HepG2 (cell line): Measurements from ENCODE around the gene NREP. TPM values are rescaled to one million over a fixed set of nuclear protein-coding genes. Genes with fewer than 3 reads are reported as not detected.

Experiments
- ARID5B ChIP-seq: IDR thresholded peaks from 2 replicates; pipeline ENCODE4 v1.4.0; 2020; ENCODE audit warnings: mild to moderate bottlenecking, missing genetic modification reagents
- ARNT2 ChIP-seq: sonication (generic); formaldehyde crosslinking; IDR thresholded peaks from 2 replicates; pipeline ENCODE4 v1.8.0; 2022; ENCODE audit warnings: mild to moderate bottlenecking, low read depth, missing genetic modification reagents, moderate library complexity
- BORCS8-MEF2B ChIP-seq: sonication (generic); formaldehyde crosslinking; IDR thresholded peaks from 2 replicates; pipeline ENCODE4 v1.8.0; 2022; ENCODE audit warnings: mild to moderate bottlenecking, missing genetic modification reagents
- GABPA ChIP-seq, 2 experiments: IDR thresholded peaks; 2 replicates each; pipeline ENCODE4 v1.6.1; 2011 to 2016; ENCODE audit warnings: low read depth in 2 of 2, low read length in 1 of 2, missing biosample characterization in 1 of 2, missing genetic modification characterization in 1 of 2
- HNF4G ChIP-seq, 2 experiments: sonication (generic) in 1 of 2; formaldehyde crosslinking in 1 of 2; IDR thresholded peaks; 2 replicates each; pipeline versions ENCODE4 v1.4.0 to v1.6.1; 2011 to 2020; ENCODE audit warnings: borderline replicate concordance in 2 of 2, low read depth in 2 of 2, mild to moderate bottlenecking in 2 of 2, low read length in 1 of 2, missing genetic modification reagents in 1 of 2, moderate library complexity in 1 of 2
- HNRNPLL ChIP-seq: fragments of 200-400 bp; formaldehyde crosslinking; IDR thresholded peaks from 2 replicates; pipeline ENCODE4 v1.6.1; 2017; ENCODE audit warnings: mild to moderate bottlenecking, low read depth, low read length; ENCODE audit not compliant: poor library complexity, severe bottlenecking
- JUN ChIP-seq: sonication (generic); formaldehyde crosslinking; IDR thresholded peaks from 2 replicates; pipeline ENCODE4 v1.4.0; 2020; ENCODE audit warnings: mild to moderate bottlenecking, missing genetic modification reagents
- JUND ChIP-seq: sonication (generic); formaldehyde crosslinking; IDR thresholded peaks from 2 replicates; pipeline ENCODE4 v1.8.0; 2022; ENCODE audit warnings: mild to moderate bottlenecking, missing genetic modification reagents
- KAT7 ChIP-seq: IDR thresholded peaks from 2 replicates; pipeline ENCODE4 v1.6.1; 2018; ENCODE audit warnings: borderline replicate concordance, missing compliant biosample characterization
- NFKBIZ ChIP-seq: IDR thresholded peaks from 2 replicates; pipeline ENCODE4 v1.6.1; 2018; ENCODE audit warnings: missing genetic modification reagents, missing compliant biosample characterization
- PHF21A ChIP-seq: sonication (generic); formaldehyde crosslinking; IDR thresholded peaks from 2 replicates; pipeline ENCODE4 v1.5.0; 2020; ENCODE audit warnings: mild to moderate bottlenecking, missing genetic modification reagents
- POLR2AphosphoS5 ChIP-seq: IDR thresholded peaks from 2 replicates; pipeline ENCODE4 v1.6.1; 2012; ENCODE audit warnings: low read depth, low read length
- RORA ChIP-seq: sonication (generic); formaldehyde crosslinking; IDR thresholded peaks from 2 replicates; pipeline ENCODE4 v1.5.0; 2020; ENCODE audit warnings: mild to moderate bottlenecking, missing genetic modification reagents, moderate library complexity
- SP140L ChIP-seq: sonication (generic); formaldehyde crosslinking; IDR thresholded peaks from 2 replicates; pipeline ENCODE4 v1.4.0; 2020; ENCODE audit warnings: missing genetic modification reagents, borderline replicate concordance
- TCF7L2 ChIP-seq: IDR thresholded peaks from 2 replicates; pipeline ENCODE4 v1.6.1; 2011; ENCODE audit warnings: mild to moderate bottlenecking, low read depth, low read length, moderate library complexity
- TFAP4 ChIP-seq: sonication (generic); IDR thresholded peaks from 2 replicates; pipeline ENCODE4 v1.6.1; 2016; ENCODE audit warnings: low read depth, borderline replicate concordance
- THRA ChIP-seq: sonication (generic); formaldehyde crosslinking; IDR thresholded peaks from 2 replicates; pipeline ENCODE4 v1.4.0; 2020; ENCODE audit warnings: missing genetic modification reagents, borderline replicate concordance
- TP53 ChIP-seq: sonication (generic); formaldehyde crosslinking; conservative IDR thresholded peaks from 2 replicates; pipeline ENCODE4 v1.4.0; 2020; ENCODE audit warnings: missing genetic modification reagents
- ZBTB8A ChIP-seq: sonication (generic); formaldehyde crosslinking; IDR thresholded peaks from 2 replicates; pipeline ENCODE4 v1.4.0; 2020; ENCODE audit warnings: mild to moderate bottlenecking, low read depth, missing genetic modification reagents, borderline replicate concordance
- ZNF124 ChIP-seq: sonication (generic); formaldehyde crosslinking; IDR thresholded peaks from 2 replicates; pipeline ENCODE4 v1.4.0; 2020; ENCODE audit warnings: missing genetic modification reagents
- ZNF530 ChIP-seq: sonication (generic); formaldehyde crosslinking; IDR thresholded peaks from 2 replicates; pipeline ENCODE4 v1.5.0; 2020; ENCODE audit warnings: low read depth, mild to moderate bottlenecking, missing genetic modification reagents
- ZNF761 ChIP-seq: sonication (generic); formaldehyde crosslinking; conservative IDR thresholded peaks from 2 replicates; pipeline ENCODE4 v1.4.0; 2020; ENCODE audit warnings: mild to moderate bottlenecking, missing genetic modification reagents
- polyA plus RNA-seq, 8 experiments: library from polyadenylated mRNA; depleted of rRNA in 3 of 8; stranded (reverse) in 7 of 8; unstranded in 1 of 8; fragments of >200 nt; fragmentation: Illumina TruSeq in 4 of 8; extraction: Trizol in 4 of 8; gene quantifications; 2 replicates each; pipeline versions ENCODE4 v1.2.1 to v1.2.3, GENCODE V29; 2011 to 2016; ENCODE audit warnings: low read depth in 4 of 8, missing spikeins in 1 of 8, mixed read lengths in 1 of 8; ENCODE audit not compliant: insufficient read depth in 1 of 8
- total RNA-seq, 5 experiments: library from RNA; depleted of rRNA; stranded (reverse); fragments of >200 nt; fragmentation: Illumina TruSeq; extraction: Trizol; gene quantifications; 2 replicates each; pipeline ENCODE4 v1.2.3, GENCODE V29; 2016; ENCODE audit warnings: low read depth in 1 of 5

The NREP gene
- total and polyA plus RNA-seq, 2 of the 13 experiments (the other 11 are each of a cell fraction or from before 2014, with no cell fraction given) = 40.5 to 102 TPM

- TF ChIP-seq ARID5B (CRISPR knock-in tag) (peak; percentile 100), HNF4G (IDR thresholded peaks at IDR 0.05; ENCODE audit: borderline replicate concordance, low read depth, low read length) (peak; percentile 82), HNF4G (CRISPR knock-in tag; IDR thresholded peaks at IDR 0.05; ENCODE audit: borderline replicate concordance, low read depth) (peak; percentile 89; the same call in 1 of the 2 replicates), TFAP4 (peak; percentile 92), JUN (CRISPR knock-in tag) (peak; percentile 90), POLR2AphosphoS5 (peak; percentile 48; the same call in 1 of the 2 replicates), NFKBIZ (peak; percentile 83), THRA (peak; percentile 85; the same call in 1 of the 2 replicates), ZNF761 (CRISPR knock-in tag) (no peak), JUND (0 out of 2 replicates have a peak, but pooled peaks have one; percentile 29), KAT7 (CRISPR knock-in tag) (peak; percentile 91), PHF21A (CRISPR knock-in tag) (peak; percentile 98), TP53 (CRISPR knock-in tag) (no peak), ZNF124 (CRISPR knock-in tag) (no peak; the same call in 1 of the 2 replicates), GABPA (IDR thresholded peaks at IDR 0.05; ENCODE audit: low read depth, low read length) (no peak), GABPA (CRISPR knock-in tag; IDR thresholded peaks at IDR 0.05; ENCODE audit: low read depth) (peak; percentile 39), SP140L (CRISPR knock-in tag) (no peak), BORCS8-MEF2B (CRISPR knock-in tag) (no peak; the same call in 1 of the 2 replicates), ZNF530 (CRISPR knock-in tag) (0 out of 2 replicates have a peak, but pooled peaks have one; percentile 61), TCF7L2 (no peak; the same call in 1 of the 2 replicates), HNRNPLL (no peak), RORA (CRISPR knock-in tag) (0 out of 2 replicates have a peak, but pooled peaks have one; percentile 77), ZBTB8A (no peak), ARNT2 (CRISPR knock-in tag) (0 out of 2 replicates have a peak, but pooled peaks have one; percentile 46)
Measured at GRCh38 chr5:111742177-111742994, 14.6 kb downstream of the NREP start (continued).
